WTC11 (cell line): Measurements from ENCODE around the gene ATG13. TPM values are rescaled to one million over a fixed set of nuclear protein-coding genes. Genes with fewer than 3 reads are reported as not detected.

Experiments
- CREB1 ChIP-seq: sonication (generic); formaldehyde crosslinking; IDR thresholded peaks from 2 replicates; pipeline ENCODE4 v1.8.0; 2023; ENCODE audit warnings: mild to moderate bottlenecking, missing genetic modification reagents
- FOXP1 ChIP-seq: sonication (generic); formaldehyde crosslinking; IDR thresholded peaks from 2 replicates; pipeline ENCODE4 v1.8.0; 2022; ENCODE audit warnings: missing genetic modification reagents, mild to moderate bottlenecking, moderate library complexity, borderline replicate concordance
- GRHL2 ChIP-seq: fragments of 250-450 bp; sonication (Bioruptor Pico); IDR thresholded peaks from 2 replicates; pipeline ENCODE4 v1.8.0; 2022; ENCODE audit warnings: mild to moderate bottlenecking, moderate library complexity; ENCODE audit not compliant: insufficient replicate concordance, severe bottlenecking
- JAZF1 ChIP-seq: fragments of 250-450 bp; sonication (Bioruptor Pico); IDR thresholded peaks from 2 replicates; pipeline ENCODE4 v1.9.0; 2021; ENCODE audit warnings: moderate library complexity, mild to moderate bottlenecking, inconsistent platforms
- MYBL2 ChIP-seq: sonication (generic); formaldehyde crosslinking; IDR thresholded peaks from 2 replicates; pipeline ENCODE4 v1.8.1; 2023; ENCODE audit warnings: mild to moderate bottlenecking, moderate library complexity, missing genetic modification reagents
- NFE2L1 ChIP-seq: sonication (generic); formaldehyde crosslinking; IDR thresholded peaks from 2 replicates; pipeline ENCODE4 v1.8.1; 2023; ENCODE audit warnings: missing genetic modification reagents
- NR2C2 ChIP-seq: sonication (generic); formaldehyde crosslinking; IDR thresholded peaks from 2 replicates; pipeline ENCODE4 v1.8.0; 2022; ENCODE audit warnings: mild to moderate bottlenecking, missing genetic modification reagents
- SP1 ChIP-seq: sonication (generic); formaldehyde crosslinking; conservative IDR thresholded peaks from 2 replicates; pipeline ENCODE4 v1.8.1; 2022; ENCODE audit warnings: missing genetic modification reagents
- TCF7 ChIP-seq: sonication (generic); formaldehyde crosslinking; IDR thresholded peaks from 2 replicates; pipeline ENCODE4 v1.8.0; 2022; ENCODE audit warnings: mild to moderate bottlenecking, low read depth, missing genetic modification reagents, moderate library complexity
- TEAD1 ChIP-seq: sonication (generic); formaldehyde crosslinking; IDR thresholded peaks from 2 replicates; pipeline ENCODE4 v1.8.0; 2022; ENCODE audit warnings: mild to moderate bottlenecking, missing genetic modification reagents
- ZNF232 ChIP-seq: sonication (generic); formaldehyde crosslinking; IDR thresholded peaks from 2 replicates; pipeline ENCODE4 v1.8.0; 2022; ENCODE audit warnings: mild to moderate bottlenecking, missing genetic modification reagents
- total RNA-seq: library from RNA; stranded (reverse); gene quantifications from 3 replicates; pipeline ENCODE4 v1.2.3, GENCODE V29; 2021
- TF ChIP-seq, protein P1 (sequence below): sonication (generic); formaldehyde crosslinking; IDR thresholded peaks from 2 replicates; pipeline ENCODE4 v1.8.1; 2023; ENCODE audit warnings: mild to moderate bottlenecking, missing genetic modification reagents
- TF ChIP-seq, protein P2 (sequence below): sonication (generic); formaldehyde crosslinking; IDR thresholded peaks from 2 replicates; pipeline ENCODE4 v1.8.1; 2022; ENCODE audit warnings: low read depth, missing genetic modification reagents, borderline replicate concordance
- TF ChIP-seq, protein P3 (sequence below): sonication (generic); formaldehyde crosslinking; conservative IDR thresholded peaks from 2 replicates; pipeline ENCODE4 v1.8.1; 2023; ENCODE audit warnings: mild to moderate bottlenecking, low read depth, missing genetic modification reagents, moderate library complexity
- TF ChIP-seq, protein P4 (sequence below): fragments of 250-450 bp; sonication (Bioruptor Pico); IDR thresholded peaks from 2 replicates; pipeline ENCODE4 v1.9.0; 2021; ENCODE audit warnings: mild to moderate bottlenecking
- TF ChIP-seq, protein P5 (sequence below): sonication (generic); formaldehyde crosslinking; conservative IDR thresholded peaks from 2 replicates; pipeline ENCODE4 v1.8.1; 2022; ENCODE audit warnings: mild to moderate bottlenecking, missing genetic modification reagents
- TF ChIP-seq, protein P6 (sequence below): sonication (generic); formaldehyde crosslinking; IDR thresholded peaks from 2 replicates; pipeline ENCODE4 v1.8.0; 2022; ENCODE audit warnings: mild to moderate bottlenecking, missing genetic modification reagents
- TF ChIP-seq, protein P7 (sequence below): fragments of 250-450 bp; sonication (Bioruptor Pico); IDR thresholded peaks from 2 replicates; pipeline ENCODE4 v1.9.0; 2021; ENCODE audit warnings: mild to moderate bottlenecking, borderline replicate concordance
- TF ChIP-seq, protein P8 (sequence below): fragments of 250-450 bp; sonication (Bioruptor Pico); IDR thresholded peaks from 2 replicates; pipeline ENCODE4 v1.9.0; 2021; ENCODE audit warnings: mild to moderate bottlenecking
- TF ChIP-seq, protein P9 (sequence below): sonication (generic); formaldehyde crosslinking; IDR thresholded peaks from 2 replicates; pipeline ENCODE4 v1.8.0; 2022; ENCODE audit warnings: mild to moderate bottlenecking, missing genetic modification reagents

Gene ATG13
- total RNA-seq, 1 experiment from 2014 or later: 85.4 TPM

DNA sequence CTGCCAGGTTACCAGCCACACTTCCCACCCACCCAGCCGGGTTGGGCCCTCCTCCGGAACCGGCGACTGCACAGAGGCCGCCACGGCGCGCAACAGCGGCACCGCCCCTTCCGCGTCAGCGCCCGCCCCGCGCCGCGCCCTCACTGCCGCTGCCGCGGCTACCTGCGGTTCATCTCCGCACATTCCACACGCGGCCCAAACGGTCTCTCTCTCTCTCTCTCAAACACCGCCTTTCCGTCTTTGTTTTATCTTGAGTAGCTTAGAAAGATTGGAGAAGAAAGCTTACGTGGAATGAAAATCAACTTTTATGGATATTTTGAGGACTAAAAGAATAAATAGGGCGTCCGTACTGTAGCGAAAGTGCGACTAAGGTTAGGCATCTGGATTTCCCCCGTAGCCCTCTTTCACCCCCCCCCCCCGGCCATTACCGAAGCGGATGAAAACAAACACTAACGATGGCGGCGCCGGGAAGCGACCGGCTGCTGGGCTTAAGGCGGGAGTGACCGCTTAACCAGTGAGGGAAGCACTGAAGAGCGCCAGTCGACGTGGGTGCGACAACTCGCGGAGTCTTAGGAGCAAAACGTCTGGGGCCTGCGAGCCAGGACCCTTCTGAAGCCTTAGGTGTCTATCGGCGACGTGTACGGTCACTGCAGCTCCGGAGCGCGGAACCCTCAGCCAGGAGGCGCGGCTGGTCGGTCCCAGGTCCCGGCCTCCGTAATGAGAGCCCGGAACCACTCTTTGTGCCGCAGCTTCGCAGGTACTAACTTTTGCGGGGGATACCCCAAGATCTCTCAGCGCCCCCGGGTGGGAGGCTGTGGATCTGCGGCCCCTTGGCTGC lies at the start of gene ATG13, which contains the start of gene HARBI1 (continued):
- TF ChIP-seq, protein P1, sequence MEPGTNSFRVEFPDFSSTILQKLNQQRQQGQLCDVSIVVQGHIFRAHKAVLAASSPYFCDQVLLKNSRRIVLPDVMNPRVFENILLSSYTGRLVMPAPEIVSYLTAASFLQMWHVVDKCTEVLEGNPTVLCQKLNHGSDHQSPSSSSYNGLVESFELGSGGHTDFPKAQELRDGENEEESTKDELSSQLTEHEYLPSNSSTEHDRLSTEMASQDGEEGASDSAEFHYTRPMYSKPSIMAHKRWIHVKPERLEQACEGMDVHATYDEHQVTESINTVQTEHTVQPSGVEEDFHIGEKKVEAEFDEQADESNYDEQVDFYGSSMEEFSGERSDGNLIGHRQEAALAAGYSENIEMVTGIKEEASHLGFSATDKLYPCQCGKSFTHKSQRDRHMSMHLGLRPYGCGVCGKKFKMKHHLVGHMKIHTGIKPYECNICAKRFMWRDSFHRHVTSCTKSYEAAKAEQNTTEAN (CRISPR knock-in tag): no peak
- TF ChIP-seq, protein P2, sequence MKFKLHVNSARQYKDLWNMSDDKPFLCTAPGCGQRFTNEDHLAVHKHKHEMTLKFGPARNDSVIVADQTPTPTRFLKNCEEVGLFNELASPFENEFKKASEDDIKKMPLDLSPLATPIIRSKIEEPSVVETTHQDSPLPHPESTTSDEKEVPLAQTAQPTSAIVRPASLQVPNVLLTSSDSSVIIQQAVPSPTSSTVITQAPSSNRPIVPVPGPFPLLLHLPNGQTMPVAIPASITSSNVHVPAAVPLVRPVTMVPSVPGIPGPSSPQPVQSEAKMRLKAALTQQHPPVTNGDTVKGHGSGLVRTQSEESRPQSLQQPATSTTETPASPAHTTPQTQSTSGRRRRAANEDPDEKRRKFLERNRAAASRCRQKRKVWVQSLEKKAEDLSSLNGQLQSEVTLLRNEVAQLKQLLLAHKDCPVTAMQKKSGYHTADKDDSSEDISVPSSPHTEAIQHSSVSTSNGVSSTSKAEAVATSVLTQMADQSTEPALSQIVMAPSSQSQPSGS: no peak
- TF ChIP-seq FOXP1 (CRISPR knock-in tag): 0 out of 2 replicates have a peak, but pooled peaks have one; percentile 16
- TF ChIP-seq NR2C2: no peak
- peak; percentile 76; the same call in 1 of the 2 replicates for TF ChIP-seq MYBL2 (CRISPR knock-in tag)
- TF ChIP-seq, protein P3, sequence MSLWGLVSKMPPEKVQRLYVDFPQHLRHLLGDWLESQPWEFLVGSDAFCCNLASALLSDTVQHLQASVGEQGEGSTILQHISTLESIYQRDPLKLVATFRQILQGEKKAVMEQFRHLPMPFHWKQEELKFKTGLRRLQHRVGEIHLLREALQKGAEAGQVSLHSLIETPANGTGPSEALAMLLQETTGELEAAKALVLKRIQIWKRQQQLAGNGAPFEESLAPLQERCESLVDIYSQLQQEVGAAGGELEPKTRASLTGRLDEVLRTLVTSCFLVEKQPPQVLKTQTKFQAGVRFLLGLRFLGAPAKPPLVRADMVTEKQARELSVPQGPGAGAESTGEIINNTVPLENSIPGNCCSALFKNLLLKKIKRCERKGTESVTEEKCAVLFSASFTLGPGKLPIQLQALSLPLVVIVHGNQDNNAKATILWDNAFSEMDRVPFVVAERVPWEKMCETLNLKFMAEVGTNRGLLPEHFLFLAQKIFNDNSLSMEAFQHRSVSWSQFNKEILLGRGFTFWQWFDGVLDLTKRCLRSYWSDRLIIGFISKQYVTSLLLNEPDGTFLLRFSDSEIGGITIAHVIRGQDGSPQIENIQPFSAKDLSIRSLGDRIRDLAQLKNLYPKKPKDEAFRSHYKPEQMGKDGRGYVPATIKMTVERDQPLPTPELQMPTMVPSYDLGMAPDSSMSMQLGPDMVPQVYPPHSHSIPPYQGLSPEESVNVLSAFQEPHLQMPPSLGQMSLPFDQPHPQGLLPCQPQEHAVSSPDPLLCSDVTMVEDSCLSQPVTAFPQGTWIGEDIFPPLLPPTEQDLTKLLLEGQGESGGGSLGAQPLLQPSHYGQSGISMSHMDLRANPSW: no peak
- peak; percentile 96 for TF ChIP-seq SP1 (CRISPR knock-in tag)
- TF ChIP-seq, protein P4, sequence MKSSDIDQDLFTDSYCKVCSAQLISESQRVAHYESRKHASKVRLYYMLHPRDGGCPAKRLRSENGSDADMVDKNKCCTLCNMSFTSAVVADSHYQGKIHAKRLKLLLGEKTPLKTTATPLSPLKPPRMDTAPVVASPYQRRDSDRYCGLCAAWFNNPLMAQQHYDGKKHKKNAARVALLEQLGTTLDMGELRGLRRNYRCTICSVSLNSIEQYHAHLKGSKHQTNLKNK (CRISPR knock-in tag): no peak
- no peak for TF ChIP-seq TEAD1 (CRISPR knock-in tag)
- no peak for TF ChIP-seq JAZF1 (CRISPR knock-in tag)
- TF ChIP-seq GRHL2: no peak
- TF ChIP-seq ZNF232 (CRISPR knock-in tag): no peak
- TF ChIP-seq, protein P5, sequence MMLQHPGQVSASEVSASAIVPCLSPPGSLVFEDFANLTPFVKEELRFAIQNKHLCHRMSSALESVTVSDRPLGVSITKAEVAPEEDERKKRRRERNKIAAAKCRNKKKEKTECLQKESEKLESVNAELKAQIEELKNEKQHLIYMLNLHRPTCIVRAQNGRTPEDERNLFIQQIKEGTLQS: no peak
- TF ChIP-seq TCF7 (CRISPR knock-in tag): no peak
- no peak for TF ChIP-seq NFE2L1 (CRISPR knock-in tag)
- TF ChIP-seq, protein P6, sequence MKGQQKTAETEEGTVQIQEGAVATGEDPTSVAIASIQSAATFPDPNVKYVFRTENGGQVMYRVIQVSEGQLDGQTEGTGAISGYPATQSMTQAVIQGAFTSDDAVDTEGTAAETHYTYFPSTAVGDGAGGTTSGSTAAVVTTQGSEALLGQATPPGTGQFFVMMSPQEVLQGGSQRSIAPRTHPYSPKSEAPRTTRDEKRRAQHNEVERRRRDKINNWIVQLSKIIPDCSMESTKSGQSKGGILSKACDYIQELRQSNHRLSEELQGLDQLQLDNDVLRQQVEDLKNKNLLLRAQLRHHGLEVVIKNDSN (CRISPR knock-in tag): no peak
- TF ChIP-seq, protein P7, sequence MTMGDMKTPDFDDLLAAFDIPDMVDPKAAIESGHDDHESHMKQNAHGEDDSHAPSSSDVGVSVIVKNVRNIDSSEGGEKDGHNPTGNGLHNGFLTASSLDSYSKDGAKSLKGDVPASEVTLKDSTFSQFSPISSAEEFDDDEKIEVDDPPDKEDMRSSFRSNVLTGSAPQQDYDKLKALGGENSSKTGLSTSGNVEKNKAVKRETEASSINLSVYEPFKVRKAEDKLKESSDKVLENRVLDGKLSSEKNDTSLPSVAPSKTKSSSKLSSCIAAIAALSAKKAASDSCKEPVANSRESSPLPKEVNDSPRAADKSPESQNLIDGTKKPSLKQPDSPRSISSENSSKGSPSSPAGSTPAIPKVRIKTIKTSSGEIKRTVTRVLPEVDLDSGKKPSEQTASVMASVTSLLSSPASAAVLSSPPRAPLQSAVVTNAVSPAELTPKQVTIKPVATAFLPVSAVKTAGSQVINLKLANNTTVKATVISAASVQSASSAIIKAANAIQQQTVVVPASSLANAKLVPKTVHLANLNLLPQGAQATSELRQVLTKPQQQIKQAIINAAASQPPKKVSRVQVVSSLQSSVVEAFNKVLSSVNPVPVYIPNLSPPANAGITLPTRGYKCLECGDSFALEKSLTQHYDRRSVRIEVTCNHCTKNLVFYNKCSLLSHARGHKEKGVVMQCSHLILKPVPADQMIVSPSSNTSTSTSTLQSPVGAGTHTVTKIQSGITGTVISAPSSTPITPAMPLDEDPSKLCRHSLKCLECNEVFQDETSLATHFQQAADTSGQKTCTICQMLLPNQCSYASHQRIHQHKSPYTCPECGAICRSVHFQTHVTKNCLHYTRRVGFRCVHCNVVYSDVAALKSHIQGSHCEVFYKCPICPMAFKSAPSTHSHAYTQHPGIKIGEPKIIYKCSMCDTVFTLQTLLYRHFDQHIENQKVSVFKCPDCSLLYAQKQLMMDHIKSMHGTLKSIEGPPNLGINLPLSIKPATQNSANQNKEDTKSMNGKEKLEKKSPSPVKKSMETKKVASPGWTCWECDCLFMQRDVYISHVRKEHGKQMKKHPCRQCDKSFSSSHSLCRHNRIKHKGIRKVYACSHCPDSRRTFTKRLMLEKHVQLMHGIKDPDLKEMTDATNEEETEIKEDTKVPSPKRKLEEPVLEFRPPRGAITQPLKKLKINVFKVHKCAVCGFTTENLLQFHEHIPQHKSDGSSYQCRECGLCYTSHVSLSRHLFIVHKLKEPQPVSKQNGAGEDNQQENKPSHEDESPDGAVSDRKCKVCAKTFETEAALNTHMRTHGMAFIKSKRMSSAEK (CRISPR knock-in tag): no peak
- TF ChIP-seq, protein P8, sequence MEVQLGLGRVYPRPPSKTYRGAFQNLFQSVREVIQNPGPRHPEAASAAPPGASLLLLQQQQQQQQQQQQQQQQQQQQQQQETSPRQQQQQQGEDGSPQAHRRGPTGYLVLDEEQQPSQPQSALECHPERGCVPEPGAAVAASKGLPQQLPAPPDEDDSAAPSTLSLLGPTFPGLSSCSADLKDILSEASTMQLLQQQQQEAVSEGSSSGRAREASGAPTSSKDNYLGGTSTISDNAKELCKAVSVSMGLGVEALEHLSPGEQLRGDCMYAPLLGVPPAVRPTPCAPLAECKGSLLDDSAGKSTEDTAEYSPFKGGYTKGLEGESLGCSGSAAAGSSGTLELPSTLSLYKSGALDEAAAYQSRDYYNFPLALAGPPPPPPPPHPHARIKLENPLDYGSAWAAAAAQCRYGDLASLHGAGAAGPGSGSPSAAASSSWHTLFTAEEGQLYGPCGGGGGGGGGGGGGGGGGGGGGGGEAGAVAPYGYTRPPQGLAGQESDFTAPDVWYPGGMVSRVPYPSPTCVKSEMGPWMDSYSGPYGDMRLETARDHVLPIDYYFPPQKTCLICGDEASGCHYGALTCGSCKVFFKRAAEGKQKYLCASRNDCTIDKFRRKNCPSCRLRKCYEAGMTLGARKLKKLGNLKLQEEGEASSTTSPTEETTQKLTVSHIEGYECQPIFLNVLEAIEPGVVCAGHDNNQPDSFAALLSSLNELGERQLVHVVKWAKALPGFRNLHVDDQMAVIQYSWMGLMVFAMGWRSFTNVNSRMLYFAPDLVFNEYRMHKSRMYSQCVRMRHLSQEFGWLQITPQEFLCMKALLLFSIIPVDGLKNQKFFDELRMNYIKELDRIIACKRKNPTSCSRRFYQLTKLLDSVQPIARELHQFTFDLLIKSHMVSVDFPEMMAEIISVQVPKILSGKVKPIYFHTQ (CRISPR knock-in tag): no peak
- no peak for TF ChIP-seq CREB1 (CRISPR knock-in tag)
- TF ChIP-seq, protein P9, sequence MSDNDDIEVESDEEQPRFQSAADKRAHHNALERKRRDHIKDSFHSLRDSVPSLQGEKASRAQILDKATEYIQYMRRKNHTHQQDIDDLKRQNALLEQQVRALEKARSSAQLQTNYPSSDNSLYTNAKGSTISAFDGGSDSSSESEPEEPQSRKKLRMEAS (CRISPR knock-in tag): no peak; the same call in 1 of the 2 replicates
